SK-N-SH treated with all-trans-retinoic acid at 6 μM for 48 hours (cell line): ENCODE measurements around the gene NRN1L.

Source experiments
- ATAC-seq: fragments of 200-7000 bp; cut with Tn5 transposase; 3 replicates; pipeline ENCODE4 v1.9.1; 2020; ENCODE audit warnings: mild to moderate bottlenecking, moderate library complexity
- ARNTL ChIP-seq: fragments of 450-650 bp; formaldehyde crosslinking; IDR thresholded peaks from 2 replicates; pipeline ENCODE4 v1.5.0; 2020; ENCODE audit warnings: low read depth, mild to moderate bottlenecking, moderate library complexity, borderline replicate concordance
- BACH2 ChIP-seq: fragments of 250-450 bp; sonication (Bioruptor Pico); IDR thresholded peaks from 2 replicates; pipeline ENCODE4 v1.9.0; 2021; ENCODE audit warnings: mild to moderate bottlenecking, borderline replicate concordance
- CREB5 ChIP-seq: fragments of 250-450 bp; sonication (Bioruptor Pico); IDR thresholded peaks from 2 replicates; pipeline ENCODE4 v1.5.1; 2020; ENCODE audit warnings: low read depth, mild to moderate bottlenecking, moderate library complexity
- CSDC2 ChIP-seq: fragments of 250-450 bp; sonication (Bioruptor Pico); IDR thresholded peaks from 2 replicates; pipeline ENCODE4 v1.5.0; 2020; ENCODE audit warnings: mild to moderate bottlenecking, moderate library complexity
- CSRNP3 ChIP-seq: fragments of 250-450 bp; sonication (Bioruptor Pico); IDR thresholded peaks from 2 replicates; pipeline ENCODE4 v1.5.1; 2021; ENCODE audit warnings: mild to moderate bottlenecking, moderate library complexity
- ESRRG ChIP-seq: fragments of 250-450 bp; sonication (Bioruptor Pico); IDR thresholded peaks from 2 replicates; pipeline ENCODE4 v1.6.1; 2021; ENCODE audit warnings: mild to moderate bottlenecking
- GLIS3 ChIP-seq: fragments of 250-450 bp; sonication (Bioruptor Pico); IDR thresholded peaks from 2 replicates; pipeline ENCODE4 v1.5.0; 2020; ENCODE audit warnings: mild to moderate bottlenecking, moderate library complexity
- ISL1 ChIP-seq: fragments of 250-450 bp; sonication (Bioruptor Pico); IDR thresholded peaks from 2 replicates; pipeline ENCODE4 v2.1.2; 2022; ENCODE audit warnings: mild to moderate bottlenecking, moderate library complexity
- OSR1 ChIP-seq: fragments of 250-450 bp; sonication (Bioruptor Pico); IDR thresholded peaks from 2 replicates; pipeline ENCODE4 v1.8.0; 2022; ENCODE audit warnings: moderate library complexity, mild to moderate bottlenecking, inconsistent platforms
- PATZ1 ChIP-seq: fragments of 250-450 bp; sonication (Bioruptor Pico); IDR thresholded peaks from 2 replicates; pipeline ENCODE4 v1.8.0; 2020; ENCODE audit warnings: mild to moderate bottlenecking, moderate library complexity, borderline replicate concordance
- POU6F1 ChIP-seq: fragments of 250-450 bp; sonication (Bioruptor Pico); IDR thresholded peaks from 2 replicates; pipeline ENCODE4 v1.8.0; 2021; ENCODE audit warnings: low read depth, mild to moderate bottlenecking, moderate library complexity, borderline replicate concordance
- PPARA ChIP-seq: fragments of 250-450 bp; sonication (Bioruptor Pico); IDR thresholded peaks from 2 replicates; pipeline ENCODE4 v1.5.0; 2020; ENCODE audit warnings: mild to moderate bottlenecking, borderline replicate concordance
- RARB ChIP-seq: fragments of 250-450 bp; sonication (Bioruptor Pico); IDR thresholded peaks from 2 replicates; pipeline ENCODE4 v1.8.0; 2021; ENCODE audit warnings: mild to moderate bottlenecking, moderate library complexity
- SNAI2 ChIP-seq: fragments of 250-450 bp; sonication (Bioruptor Pico); IDR thresholded peaks from 2 replicates; pipeline ENCODE4 v1.5.0; 2020; ENCODE audit warnings: mild to moderate bottlenecking, moderate library complexity
- TCF4 ChIP-seq: fragments of 250-450 bp; sonication (Bioruptor Pico); IDR thresholded peaks from 2 replicates; pipeline ENCODE4 v1.8.0; 2021; ENCODE audit warnings: mild to moderate bottlenecking, moderate library complexity, borderline replicate concordance
- TOX ChIP-seq: fragments of 250-450 bp; sonication (Bioruptor Pico); IDR thresholded peaks from 2 replicates; pipeline ENCODE4 v1.8.0; 2021; ENCODE audit warnings: mild to moderate bottlenecking, moderate library complexity, borderline replicate concordance
- TSHZ2 ChIP-seq: fragments of 250-450 bp; sonication (Bioruptor Pico); IDR thresholded peaks from 2 replicates; pipeline ENCODE4 v1.5.0; 2020; ENCODE audit warnings: mild to moderate bottlenecking, moderate library complexity
- ZC3H10 ChIP-seq: fragments of 250-450 bp; sonication (Bioruptor Pico); IDR thresholded peaks from 2 replicates; pipeline ENCODE4 v1.5.1; 2021; ENCODE audit warnings: mild to moderate bottlenecking, moderate library complexity
- ZFP3 ChIP-seq: fragments of 250-450 bp; sonication (Bioruptor Pico); IDR thresholded peaks from 2 replicates; pipeline ENCODE4 v1.5.0; 2020; ENCODE audit warnings: mild to moderate bottlenecking, moderate library complexity
- ZFP30 ChIP-seq: fragments of 450-650 bp; formaldehyde crosslinking; IDR thresholded peaks from 2 replicates; pipeline ENCODE4 v1.5.0; 2022; ENCODE audit warnings: mild to moderate bottlenecking, moderate library complexity
- ZNF565 ChIP-seq: fragments of 450-650 bp; formaldehyde crosslinking; conservative IDR thresholded peaks from 2 replicates; pipeline ENCODE4 v1.5.0; 2020; ENCODE audit warnings: low read depth, mild to moderate bottlenecking, moderate library complexity
- ZNF70 ChIP-seq: fragments of 450-650 bp; formaldehyde crosslinking; IDR thresholded peaks from 2 replicates; pipeline ENCODE4 v1.5.0; 2020; ENCODE audit warnings: mild to moderate bottlenecking, moderate library complexity
- ZNF8 ChIP-seq: fragments of 450-650 bp; formaldehyde crosslinking; IDR thresholded peaks from 2 replicates; pipeline ENCODE4 v1.5.0; 2020; ENCODE audit warnings: mild to moderate bottlenecking, moderate library complexity

Gene NRN1L

GRCh38 chr16:67879462-67879861, 5.2 kb upstream of the NRN1L start:
- no peak for TF ChIP-seq PATZ1 (CRISPR knock-in tag)
- TF ChIP-seq CREB5 = no peak
- no peak for TF ChIP-seq GLIS3 (CRISPR knock-in tag)
- TF ChIP-seq ESRRG (CRISPR knock-in tag) = no peak
- no peak for TF ChIP-seq ZNF8
- TF ChIP-seq SNAI2 (CRISPR knock-in tag) = no peak
- TF ChIP-seq BACH2 = no peak
- no peak for TF ChIP-seq ZNF70 (CRISPR knock-in tag)
- no peak for TF ChIP-seq ZNF565 (CRISPR knock-in tag)
- TF ChIP-seq, all 23 proteins: peak for 0
- ATAC-seq = no peak

GRCh38 chr16:67879936-67880335, 4.7 kb upstream of the NRN1L start:
- no peak for ATAC-seq
- TF ChIP-seq OSR1 (no peak), ZFP30 (CRISPR knock-in tag) (no peak), ZNF565 (CRISPR knock-in tag) (no peak), SNAI2 (CRISPR knock-in tag) (no peak), ISL1 (CRISPR knock-in tag) (no peak), PPARA (CRISPR knock-in tag) (no peak), ZC3H10 (CRISPR knock-in tag) (no peak), ZNF70 (CRISPR knock-in tag) (no peak), ARNTL (CRISPR knock-in tag) (no peak), ZNF8 (no peak), ZFP3 (no peak), CSRNP3 (no peak), BACH2 (no peak), RARB (no peak), CSDC2 (CRISPR knock-in tag) (no peak), ESRRG (CRISPR knock-in tag) (no peak), GLIS3 (CRISPR knock-in tag) (no peak), TSHZ2 (no peak), CREB5 (no peak)

- ATAC-seq = no peak
- TF ChIP-seq ZC3H10 (CRISPR knock-in tag) (no peak), GLIS3 (CRISPR knock-in tag) (no peak), ISL1 (CRISPR knock-in tag) (no peak), ESRRG (CRISPR knock-in tag) (no peak), ZFP30 (CRISPR knock-in tag) (no peak), CSRNP3 (no peak), TCF4 (no peak), POU6F1 (CRISPR knock-in tag) (no peak), ZNF565 (CRISPR knock-in tag) (no peak), ZNF70 (CRISPR knock-in tag) (no peak), RARB (no peak), ZNF8 (no peak), PPARA (CRISPR knock-in tag) (no peak), TOX (CRISPR knock-in tag) (no peak), ARNTL (CRISPR knock-in tag) (no peak), OSR1 (no peak), CREB5 (no peak), SNAI2 (CRISPR knock-in tag) (no peak)
Observed at GRCh38 chr16:67880584-67880983, 4.1 kb upstream of the NRN1L start.
